GM19043 (cell line): ENCODE measurements around the gene STX18.

Experiments used
- ATAC-seq: cut with Tn5 transposase; IDR thresholded peaks from one replicate; pipeline ENCODE4 v1.9.1; 2021; ENCODE audit warnings: low read depth; ENCODE audit not compliant: unreplicated experiment

STX18 gene

GRCh38 chr4:4388836-4389575, 152.8 kb downstream of the STX18 start:
- ATAC-seq, result no peak

- no peak for ATAC-seq
These were observed 153.5 kb downstream of the STX18 start for GRCh38 chr4:4388311-4388790.

- no peak for ATAC-seq
These were observed 154.1 kb downstream of the STX18 start for GRCh38 chr4:4387531-4388310.

- ATAC-seq, result no peak
These were observed 155.0 kb downstream of the STX18 start, which contains the start of gene NSG1 for GRCh38 chr4:4386736-4387392. NSG1 (plus strand) TSS chr4:4387102; CDS start chr4:4387630, 528 bp downstream.

- ATAC-seq, result no peak
These were observed 155.5 kb downstream of the STX18 start for GRCh38 chr4:4386296-4386735.

- ATAC-seq, result no peak
These were observed 156.0 kb downstream of the STX18 start for GRCh38 chr4:4385729-4386295.

GRCh38 chr4:4384837-4385236, 157.0 kb downstream of the STX18 start:
- no peak for ATAC-seq

- no peak for ATAC-seq
These were observed 158.8 kb downstream of the STX18 start for GRCh38 chr4:4383085-4383484.

GRCh38 chr4:4379540-4380087, 162.2 kb downstream of the STX18 start:
- no peak for ATAC-seq

- ATAC-seq, result no peak
These were observed 164.0 kb downstream of the STX18 start for GRCh38 chr4:4377732-4378460.

- no peak for ATAC-seq
These were observed 164.7 kb downstream of the STX18 start for GRCh38 chr4:4377191-4377590.

- ATAC-seq, result no peak
These were observed 165.8 kb downstream of the STX18 start for GRCh38 chr4:4376074-4376473.

- ATAC-seq, result no peak
These were observed 167.3 kb downstream of the STX18 start for GRCh38 chr4:4374388-4375098.
